ENCODE results near the gene OXSR1.
"Not testable (repeated sequence)": the region's sequence is repeated elsewhere in the genome, so short reads cannot be mapped to it uniquely, and the experiment has no call there.

Gene OXSR1

DNA sequence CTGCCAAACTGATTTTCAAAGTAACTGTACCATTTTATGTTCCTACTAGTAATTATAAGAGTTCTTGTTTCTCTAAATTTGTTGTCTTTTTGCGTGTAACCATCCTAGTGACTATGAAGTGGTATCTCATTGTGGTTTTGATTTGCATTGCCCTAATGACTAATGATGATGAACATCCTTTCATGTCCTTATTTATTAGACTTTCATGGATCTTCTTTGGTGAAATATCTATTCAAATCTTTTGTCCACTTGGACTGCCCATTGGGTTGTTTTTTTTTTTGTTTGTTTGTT, 3.6 kb downstream of the OXSR1 start:
- no peak for DNase-seq

DNA sequence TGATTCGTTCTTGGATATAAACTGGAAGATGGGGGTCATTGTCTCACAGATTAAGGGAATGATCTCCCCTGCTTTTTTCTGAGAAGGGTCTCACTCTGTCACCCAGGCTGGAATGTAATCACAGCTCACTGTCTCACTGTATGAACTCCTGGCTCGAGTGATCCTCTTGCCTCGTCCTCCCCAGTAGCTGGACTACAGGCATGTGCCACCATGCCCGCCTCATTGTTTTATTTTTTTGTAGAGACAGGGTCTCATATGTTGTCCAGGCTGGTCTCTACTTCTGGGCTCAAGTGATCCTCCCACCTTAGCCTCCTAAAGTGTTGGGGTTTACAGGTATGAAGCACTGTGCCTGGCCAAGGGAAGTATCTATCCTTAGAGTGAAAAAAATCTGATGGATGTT, 5.4 kb downstream of the OXSR1 start:
- no peak for DNase-seq

DNA sequence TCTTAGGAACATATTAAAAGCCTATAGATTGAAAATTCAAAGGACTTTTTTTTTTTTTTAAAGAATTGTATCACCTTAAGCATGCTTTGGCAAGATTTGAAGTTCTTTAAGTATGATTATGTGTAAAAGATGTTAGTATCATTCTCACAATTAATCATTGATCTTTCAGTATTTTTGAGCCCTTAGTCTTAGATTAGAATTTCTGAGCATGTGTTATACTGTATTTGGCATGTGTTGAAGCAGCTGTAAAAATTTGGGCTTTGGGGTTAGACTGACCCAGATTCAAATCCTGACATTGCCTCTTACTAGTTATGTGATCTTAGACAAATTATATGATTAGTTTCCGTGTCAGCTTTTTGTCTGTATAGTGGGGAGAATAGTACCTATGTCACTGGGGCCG, 6.3 kb downstream of the OXSR1 start:
- no peak for DNase-seq

DNA sequence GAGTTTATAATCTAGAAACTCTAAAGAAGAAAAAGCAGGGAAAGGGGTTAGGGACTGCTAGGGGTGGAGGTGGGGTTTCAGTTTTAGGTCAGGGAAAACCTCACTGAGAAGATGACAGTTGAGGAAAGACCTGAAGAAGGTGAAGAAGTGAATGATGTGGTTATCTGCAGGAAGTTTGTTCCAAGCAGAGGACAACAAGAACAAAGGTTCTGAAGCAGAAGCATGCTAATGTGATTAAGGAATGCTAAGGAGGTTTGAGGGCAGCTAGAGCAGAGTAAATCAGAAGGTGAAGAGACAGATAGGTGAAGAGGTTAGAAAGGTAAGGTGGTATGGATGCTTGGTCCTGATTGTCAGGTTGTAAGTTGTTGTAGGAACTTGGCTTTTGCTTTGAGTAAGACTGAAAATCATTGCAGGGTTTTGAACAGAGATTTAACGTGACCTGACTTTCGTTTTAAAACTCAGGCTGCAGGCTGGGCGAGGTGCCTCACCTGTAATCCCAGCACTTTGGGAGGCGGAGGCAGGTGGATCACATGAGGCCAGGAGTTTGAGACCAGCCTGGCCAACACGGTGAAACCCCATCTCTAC, 8.6 kb downstream of the OXSR1 start:
- no peak for DNase-seq

DNA sequence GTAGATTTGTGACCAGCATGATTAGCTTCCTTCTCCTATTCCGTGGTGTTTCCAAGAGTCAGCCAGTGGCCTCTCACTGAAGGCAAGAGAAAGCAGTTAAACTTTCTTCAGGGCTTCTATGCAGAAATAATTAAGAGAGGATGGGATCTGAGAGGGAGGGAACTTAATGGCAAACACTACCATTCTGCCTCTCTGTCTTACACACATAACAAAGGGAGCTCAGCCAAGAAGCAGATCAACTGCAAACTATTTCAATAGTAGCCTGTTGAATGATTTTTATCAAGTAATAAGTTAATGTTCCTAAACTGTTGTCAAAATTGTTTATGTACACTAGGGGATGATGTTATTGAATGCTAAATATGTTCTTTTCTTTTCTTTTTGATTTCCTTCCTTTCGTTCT, 11.8 kb downstream of the OXSR1 start:
- no peak for DNase-seq

DNA sequence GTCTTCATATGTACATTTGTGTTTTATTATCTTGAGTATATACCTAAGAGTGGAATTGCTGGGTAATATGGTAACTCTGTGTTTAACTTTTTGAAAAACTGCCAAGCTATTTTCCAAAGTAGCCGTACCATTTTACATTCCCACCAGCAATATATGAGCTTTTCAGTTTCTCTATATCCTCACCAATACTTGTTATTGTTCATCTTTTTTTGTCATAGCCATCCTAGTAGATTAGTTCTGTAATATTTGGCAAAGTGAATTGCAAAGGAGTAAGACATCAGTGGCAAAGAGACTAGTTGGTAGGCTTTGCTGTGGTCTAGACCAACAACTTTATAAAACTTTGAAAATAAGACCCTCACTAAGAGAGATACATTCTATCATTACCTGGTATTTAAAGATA, 21.4 kb downstream of the OXSR1 start:
- DNase-seq, result no peak

DNA sequence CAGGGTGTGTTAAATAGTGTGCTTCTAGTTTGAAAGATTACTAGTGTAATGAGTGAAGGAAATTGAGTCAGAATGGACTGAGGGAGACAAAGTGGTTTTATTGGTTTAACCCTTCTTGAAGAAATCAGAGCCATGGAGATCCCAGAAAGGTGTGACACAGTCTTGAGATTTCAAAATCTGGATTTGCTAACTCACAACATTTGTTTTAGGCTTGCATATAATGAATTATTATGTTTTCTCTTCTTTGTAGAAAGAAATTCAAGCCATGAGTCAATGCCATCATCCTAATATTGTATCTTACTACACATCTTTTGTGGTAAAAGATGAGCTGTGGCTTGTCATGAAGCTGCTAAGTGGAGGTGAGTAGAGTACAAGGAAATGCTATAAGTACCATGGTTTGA, 25.1 kb downstream of the OXSR1 start:
- no peak for DNase-seq

DNA sequence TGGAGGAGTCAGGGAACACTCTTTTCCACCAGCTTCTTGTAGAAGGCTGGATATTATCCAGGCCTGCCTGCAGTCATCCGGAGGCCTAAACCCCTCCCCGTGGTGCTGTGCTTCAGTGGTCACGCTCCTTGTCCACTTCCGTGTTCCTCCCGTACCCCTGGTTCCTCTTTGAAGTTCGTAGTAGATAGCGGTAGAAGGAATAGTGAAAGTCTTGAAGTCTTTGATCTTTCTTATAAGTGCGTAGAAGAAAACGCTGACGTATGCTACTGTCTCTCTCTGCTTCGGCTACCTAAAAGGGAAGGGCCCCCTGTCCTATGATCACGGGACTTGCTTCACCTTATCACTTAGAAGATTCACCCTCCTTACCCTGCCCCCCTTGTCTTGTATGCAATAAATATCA, 37.6 kb downstream of the OXSR1 start:
- DNase-seq, result not testable (repeated sequence)

DNA sequence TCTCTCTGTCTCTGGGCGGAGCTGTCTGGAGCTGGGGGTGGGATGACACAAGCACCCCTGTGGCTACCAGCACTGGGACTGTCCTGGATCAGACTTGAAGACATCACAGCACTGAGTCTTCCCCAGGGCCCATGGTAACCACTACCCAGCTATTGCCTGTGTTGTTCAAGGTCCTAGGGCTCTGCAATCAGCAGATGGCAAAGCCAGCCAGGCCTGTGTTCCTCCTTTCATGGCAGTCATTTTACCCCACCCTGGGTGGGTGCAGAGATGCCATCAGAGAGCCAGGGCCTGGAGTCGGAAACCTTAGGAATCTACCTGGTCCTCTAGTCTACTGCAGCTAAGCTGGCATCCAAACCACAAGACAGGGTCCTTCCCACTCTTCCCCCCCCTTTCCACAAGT, 38.4 kb downstream of the OXSR1 start:
- no peak for DNase-seq

DNA sequence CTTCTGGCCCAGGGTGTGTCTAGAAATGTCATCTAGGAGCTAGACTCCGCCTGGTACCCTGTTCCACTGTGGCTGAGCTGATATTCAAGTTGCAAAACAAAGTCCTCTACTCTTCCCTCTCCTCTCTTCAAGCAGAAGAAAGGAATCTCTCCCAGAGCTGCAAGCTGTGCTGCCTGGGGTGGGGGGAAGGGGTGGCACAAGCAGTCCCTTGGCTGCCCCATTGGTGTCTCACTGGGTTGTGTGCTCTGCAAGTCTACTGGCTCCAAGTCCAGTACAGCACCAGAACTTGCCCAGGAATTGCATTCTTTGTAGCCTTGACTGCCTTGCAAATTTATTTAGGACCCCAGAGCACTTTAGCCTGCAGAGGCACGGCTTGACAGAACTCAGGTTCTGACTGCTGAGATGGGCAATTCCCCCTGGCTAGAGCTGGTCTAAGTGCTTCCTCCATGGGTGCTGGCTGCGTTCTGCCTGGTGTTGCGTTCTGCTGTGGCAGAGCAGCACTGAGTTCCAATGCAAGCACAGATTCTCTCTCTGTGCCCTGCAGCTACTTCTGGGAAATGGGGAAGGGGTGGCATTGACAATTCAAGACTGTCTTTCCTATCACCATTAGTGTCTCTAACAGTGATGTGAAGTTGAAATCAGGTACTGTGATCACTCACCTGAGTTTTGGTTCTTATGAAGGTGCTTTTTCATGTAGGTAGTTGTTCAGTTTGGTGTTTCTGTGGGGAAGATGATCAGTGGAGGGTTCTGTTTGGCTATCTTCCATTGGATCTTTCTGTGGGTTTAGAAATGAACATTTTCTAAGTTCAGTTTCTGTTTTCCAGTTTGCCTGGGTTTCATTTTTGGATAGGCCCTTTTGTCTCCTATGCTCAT, 39.5 kb downstream of the OXSR1 start:
- no peak for DNase-seq

DNA sequence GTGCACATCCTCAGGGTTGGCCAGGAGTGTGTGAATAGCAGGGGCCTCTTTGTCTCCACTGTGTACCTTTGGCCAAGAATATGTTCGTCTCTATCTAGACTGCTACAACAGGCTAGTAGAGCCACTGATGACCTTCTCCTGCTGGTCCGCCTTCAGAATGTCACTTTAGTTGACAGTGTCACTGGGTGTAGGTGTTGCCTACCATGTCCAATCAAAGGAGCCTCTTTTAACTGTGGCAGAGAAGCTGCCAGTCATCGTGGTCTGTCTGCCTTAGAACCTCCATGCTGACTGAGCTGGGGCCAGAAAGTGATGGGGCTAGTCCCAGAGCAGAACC, 40.1 kb downstream of the OXSR1 start:
- DNase-seq, result no peak

DNA sequence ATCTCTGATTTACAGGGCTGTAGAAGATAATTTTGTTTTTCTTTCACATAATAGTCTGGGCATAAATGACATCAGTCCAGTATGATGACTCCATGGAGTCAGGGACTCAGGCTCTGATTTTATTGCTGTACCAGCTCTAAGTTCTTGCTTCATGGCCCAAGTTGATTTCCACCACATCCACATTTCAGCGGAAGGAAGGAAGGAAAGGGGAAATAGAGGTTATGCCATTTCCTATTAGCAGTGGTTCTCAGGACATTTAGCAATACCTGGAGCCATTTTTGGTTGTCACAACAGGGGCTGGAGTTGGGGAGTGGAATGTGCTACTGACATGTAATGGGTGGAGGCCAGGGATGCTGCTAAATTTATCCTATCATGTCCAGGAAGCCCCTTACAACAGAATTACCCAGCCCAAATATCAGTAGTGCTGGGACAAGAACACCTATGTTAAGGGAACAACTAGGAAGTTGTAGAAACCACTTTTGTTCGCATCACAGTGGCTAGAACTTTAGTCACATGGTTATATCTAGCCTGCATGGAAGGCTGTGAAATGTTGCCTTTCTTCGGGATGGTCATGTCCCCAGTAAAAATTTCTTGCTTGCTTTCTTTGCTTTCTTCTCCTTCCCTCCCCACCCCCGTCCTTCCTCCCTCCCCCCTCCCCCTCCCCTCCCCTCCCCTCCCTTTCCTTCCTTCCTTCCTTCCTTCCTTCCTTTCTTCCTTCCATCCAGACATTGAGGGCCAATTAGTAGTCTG, 42.1 kb downstream of the OXSR1 start:
- no peak for DNase-seq

DNA sequence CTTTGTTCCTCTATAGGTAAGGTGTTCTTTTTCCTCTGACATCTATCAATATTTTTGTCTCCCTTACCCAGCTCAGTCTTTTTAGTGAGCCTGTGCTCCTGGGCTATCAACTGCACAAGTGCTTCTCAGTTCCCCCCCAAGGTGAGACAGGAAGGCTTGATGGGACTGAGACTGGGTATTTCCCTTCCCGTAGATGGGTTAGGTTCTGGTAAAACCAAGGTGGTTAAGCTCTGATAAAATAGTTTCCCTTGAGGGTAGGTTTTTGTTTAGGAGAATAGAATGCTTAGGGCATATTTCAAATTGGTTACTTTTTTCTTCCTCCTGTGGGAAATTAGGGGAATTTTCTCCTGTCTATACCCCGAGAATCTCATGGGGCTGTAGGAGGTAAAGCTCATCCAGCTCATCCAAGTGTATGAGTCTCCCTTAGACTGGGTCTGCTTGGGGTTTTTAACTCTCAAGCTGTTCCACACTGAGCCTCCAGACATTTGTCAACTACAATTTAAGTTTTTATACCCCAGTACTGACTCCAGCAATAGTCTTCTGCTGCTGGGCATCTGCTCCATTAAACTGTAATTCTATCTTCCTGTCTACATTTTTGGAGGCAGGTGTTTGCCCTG, 44.9 kb downstream of the OXSR1 start:
- no peak for DNase-seq

DNA sequence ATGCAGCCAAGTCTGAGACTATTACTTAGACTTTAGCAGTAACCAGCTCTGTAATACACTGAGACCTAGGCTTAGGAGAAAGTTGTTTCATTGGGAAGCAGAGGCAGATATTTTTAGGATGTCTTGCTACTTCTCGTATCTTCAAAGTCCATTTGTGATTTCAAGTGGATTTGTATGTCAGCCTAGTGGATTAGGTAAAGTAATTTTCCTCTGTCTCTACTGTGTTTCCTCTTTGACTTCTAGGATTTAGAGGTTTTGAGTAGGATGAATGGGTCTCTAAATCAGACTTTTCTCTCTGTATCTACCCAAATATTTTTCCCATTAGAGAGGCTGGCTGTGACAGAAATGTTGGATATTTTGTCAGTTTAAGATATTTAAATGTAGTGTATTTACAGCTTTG, 46.8 kb downstream of the OXSR1 start:
- no peak for DNase-seq

DNA sequence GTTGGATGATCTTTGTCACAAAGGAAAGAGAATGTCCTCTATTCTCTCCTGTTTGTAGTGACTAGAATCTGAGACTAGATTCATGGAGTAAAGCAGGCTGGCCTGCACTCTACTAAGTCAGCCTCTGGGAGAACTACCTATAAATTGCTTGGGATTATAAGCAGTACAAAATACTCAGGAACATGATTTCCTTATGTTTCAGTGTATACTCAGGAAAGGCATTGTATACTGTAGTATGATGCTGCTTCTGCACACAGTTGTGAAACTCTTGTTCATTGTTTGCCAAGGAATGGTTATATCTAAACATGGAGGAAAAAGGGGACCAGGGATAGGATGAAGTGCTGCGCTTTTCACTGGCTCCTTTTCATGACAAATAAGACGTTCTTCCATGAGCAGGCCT, 49.2 kb downstream of the OXSR1 start:
- DNase-seq, result no peak

DNA sequence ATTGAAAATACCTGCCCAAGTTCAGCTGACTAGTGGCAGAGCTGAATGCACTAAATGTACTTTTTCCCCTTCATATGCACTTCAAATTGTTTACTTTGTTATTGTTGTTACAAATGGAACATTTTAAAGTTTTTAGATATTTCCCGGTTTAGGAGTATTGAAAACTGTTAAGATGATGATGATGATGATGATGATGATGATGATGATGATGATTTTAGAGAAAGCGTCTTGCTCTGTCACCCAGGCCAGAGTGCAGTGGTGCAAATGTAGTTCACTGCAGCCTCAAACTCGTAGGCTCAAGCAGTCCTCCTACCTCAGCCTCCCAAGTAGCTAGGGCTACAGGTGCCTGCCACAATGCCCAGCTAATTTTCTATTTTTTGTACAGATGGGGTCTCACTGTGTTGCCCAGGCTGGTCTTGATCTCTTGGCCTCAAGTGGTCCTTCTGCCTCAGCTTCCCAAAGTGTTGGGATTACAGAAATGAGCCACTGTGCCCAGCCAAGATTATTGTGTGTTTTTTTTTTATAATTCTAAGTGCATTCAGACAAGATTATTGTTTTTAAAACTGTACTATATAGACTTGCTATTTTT, 54.4 kb downstream of the OXSR1 start:
- no peak for DNase-seq

DNA sequence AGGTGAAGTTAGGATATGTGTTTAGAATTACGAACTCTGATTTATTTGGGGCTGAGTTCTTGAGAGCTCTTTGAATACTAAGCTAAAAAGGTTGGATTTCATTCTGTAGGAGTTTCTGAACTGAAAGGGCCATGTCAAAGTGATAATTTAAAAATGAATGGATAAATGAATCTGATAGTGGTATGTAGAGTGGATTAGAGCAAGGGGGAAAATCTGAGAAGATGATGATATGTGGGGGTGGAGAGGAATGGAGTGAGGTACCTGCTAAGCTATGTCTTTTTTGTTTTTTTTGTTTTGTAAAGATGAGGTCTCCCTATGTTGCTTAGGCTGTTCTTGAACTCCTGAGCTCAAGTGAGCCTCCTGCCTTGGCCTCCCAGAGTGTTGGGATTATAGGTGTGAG, 55.7 kb downstream of the OXSR1 start:
- DNase-seq, result no peak

DNA sequence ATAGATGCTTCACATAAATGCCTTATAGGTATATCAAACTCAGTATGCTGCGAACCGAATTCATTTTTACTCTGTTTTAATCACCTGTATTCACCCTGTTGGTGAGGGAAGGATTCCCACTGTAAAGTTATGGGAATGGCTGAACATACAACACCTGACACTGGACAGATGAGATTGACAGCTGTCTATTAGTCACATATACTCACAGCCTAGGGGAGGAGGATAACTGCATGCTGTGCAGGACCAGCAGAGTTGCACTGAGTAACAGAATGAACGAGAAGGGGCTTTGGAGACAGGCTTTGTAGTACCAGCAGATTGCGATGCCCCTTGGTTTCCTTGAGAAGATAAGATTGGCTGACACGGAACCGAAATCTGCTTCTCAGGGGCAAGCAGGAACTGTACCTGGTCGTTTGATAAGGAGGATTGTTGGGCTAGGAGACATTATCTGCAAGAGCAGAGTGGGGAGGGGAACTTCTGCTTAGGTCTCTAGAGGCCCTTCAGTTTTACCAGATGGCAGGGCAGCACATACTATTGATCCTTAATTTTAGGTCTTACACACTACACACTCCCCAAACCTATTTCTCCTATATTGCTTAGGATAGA, 56.8 kb downstream of the OXSR1 start:
- no peak for DNase-seq

DNA sequence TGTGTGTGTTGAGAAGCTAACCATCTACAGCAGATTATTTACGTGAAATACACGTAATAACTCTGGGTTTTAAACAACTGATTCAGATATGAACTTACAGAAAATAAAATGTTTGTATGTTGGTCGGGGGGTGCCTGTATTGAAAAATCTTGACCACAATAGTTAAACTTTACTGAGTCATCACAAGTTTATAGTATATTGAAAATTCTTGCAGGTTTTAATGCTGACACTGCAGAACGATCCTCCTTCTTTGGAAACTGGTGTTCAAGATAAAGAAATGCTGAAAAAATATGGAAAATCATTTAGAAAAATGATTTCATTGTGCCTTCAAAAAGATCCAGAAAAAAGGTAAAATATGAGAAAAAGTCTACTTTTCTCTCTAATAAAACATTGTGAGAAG, 59.0 kb downstream of the OXSR1 start:
- no peak for DNase-seq

DNA sequence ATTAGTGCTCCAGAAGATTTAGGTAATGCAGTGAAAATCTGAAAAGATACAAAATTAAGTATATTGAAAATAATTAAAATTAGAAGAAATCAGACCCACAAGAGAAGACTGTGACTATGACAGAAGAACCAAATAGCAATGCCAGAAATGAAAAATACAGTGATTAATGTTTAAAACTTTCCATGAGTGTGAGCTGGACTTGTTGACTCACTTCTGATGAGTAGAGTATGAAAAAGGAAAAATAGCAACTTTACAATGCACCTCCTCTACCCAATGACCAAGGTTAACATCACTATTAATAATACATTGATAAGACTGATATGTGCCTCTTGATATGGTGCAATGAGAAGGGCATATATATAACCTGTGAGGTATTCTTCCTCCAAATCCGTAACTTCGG, 60.9 kb downstream of the OXSR1 start:
- no peak for DNase-seq

DNA sequence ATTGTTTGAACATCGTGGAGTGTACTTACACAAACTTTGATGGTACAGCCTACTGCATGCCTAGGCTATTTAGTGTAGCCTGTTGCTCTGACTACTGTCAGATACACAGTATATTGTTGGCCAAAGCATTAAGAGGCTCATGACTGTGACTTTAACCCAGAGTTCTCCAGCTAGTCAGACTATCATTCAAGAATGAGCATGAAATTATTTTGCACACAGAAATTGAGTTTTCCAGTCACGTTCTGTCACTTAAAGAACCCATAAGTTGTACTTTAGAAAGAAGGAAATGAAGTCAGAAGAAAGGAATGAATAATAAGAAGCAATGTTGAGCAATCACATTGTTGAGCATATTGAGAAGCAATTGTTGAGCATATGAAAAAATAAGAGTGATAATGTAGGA, 62.7 kb downstream of the OXSR1 start:
- no peak for DNase-seq

DNA sequence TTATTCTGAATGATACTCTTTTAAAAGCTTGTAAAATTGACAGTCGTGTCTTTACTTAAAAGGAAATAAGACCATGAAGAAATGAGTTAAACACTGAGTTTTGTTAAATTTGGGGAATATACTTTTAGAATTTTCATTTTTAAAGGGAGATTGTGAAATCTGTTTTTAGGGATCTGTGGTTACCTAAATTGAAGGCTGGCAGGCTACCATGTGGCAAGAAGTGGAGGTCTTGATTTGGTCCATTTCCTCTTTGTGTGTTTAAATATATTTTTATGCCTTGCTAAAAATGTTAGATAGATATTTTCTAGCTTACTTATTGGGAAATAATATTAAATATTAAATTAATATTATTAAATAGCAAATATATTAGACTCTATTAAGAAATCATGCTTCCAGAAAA, 63.7 kb downstream of the OXSR1 start:
- no peak for DNase-seq

DNA sequence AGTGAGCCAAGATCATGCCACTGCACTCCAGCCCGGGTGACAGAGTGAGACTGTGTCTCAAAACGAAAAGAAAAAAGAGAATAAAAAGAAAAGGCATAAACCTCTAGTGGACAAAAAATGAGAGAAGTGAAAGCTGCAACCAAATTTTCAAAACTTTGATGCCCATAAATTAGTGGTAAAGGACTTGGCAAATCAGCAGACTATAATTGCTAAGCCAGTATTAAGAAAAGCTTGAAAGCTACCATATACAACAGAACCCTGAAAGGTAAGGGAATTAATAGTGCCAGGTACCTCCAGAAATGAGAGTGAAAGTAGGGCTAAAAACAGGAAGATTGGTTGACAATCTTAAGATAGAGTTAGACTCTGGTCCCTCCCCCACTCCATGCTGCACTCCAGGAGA, 67.4 kb downstream of the OXSR1 start:
- no peak for DNase-seq

Measured in activated CD4-positive, alpha-beta T cell treated with anti-CD3 and anti-CD28 coated beads, Interleukin-2, amount 50 U/mL, for 4 hours (primary cell).